K562 (cell line): ENCODE data around the gene COL20A1. TPM values are rescaled to one million over a fixed set of nuclear protein-coding genes. Genes with fewer than 3 reads are reported as not detected.

Source experiments
- ATAC-seq: fragments of 200-7000 bp; cut with Tn5 transposase; 3 replicates; pipeline ENCODE4 v1.9.1; 2020; ENCODE audit warnings: moderate library complexity
- BruUV-seq: library from RNA; stranded (reverse); fragments of 400-500 nt; replicated peaks from 2 replicates; lab custom pipeline; 2021; lab: Mats Ljungman, UMichigan
- CTCF ChIA-PET: fragments of 300-600 bp; formaldehyde crosslinking; extraction: SDS; loops from one replicate; lab custom pipeline; 2021; ENCODE audit warnings: low intra/inter-chr PET ratio; lab: Yijun Ruan, JAX
- POLR2A ChIA-PET: fragments of 300-600, 350-650 bp; sonication (Branson Sonifier 250); formaldehyde crosslinking; extraction: SDS; loops from one replicate; lab custom pipeline; 2021; ENCODE audit warnings: antibody characterized with exemption, inconsistent platforms; lab: Yijun Ruan, JAX
- DNase-seq, 4 experiments: peaks; one replicate each; pipeline versions ENCODE4 v3.0.0 to v3.0.0-alpha.2; 2011 to 2018; ENCODE audit warnings: low spot score in 3 of 4, mixed read lengths in 3 of 4; ENCODE audit errors: extremely low read depth in 1 of 4
- FAIRE-seq: peaks from 2 replicates; lab custom pipeline; 2011; peaks lifted over from hg19 to GRCh38; lab: Jason Lieb, UNC
- H2AFZ ChIP-seq: 2 replicates; pipeline ENCODE4 v1.6.0; 2011; ENCODE audit warnings: low read depth, low read length, control low read depth, inconsistent platforms
- H3K27ac ChIP-seq: fragments of 200-600 bp; 3 replicates; pipeline ENCODE4 v1.8.0; 2011; ENCODE audit warnings: low read depth, mild to moderate bottlenecking, control low read depth, inconsistent platforms, low read length, moderate library complexity, mixed read lengths; ENCODE audit errors: extremely low read depth
- H3K27me3 ChIP-seq, 2 experiments: fragments of 300-600 bp in 1 of 2; 2 replicates in 1 of 2; 3 replicates in 1 of 2; pipeline versions ENCODE4 v1.6.0 to v1.8.0; 2011; ENCODE audit warnings: inconsistent platforms in 2 of 2, low read length in 2 of 2, mild to moderate bottlenecking in 1 of 2, mixed read lengths in 1 of 2, moderate library complexity in 1 of 2; ENCODE audit not compliant: control insufficient read depth in 2 of 2, insufficient read depth in 2 of 2
- H3K36me3 ChIP-seq: fragments of 300-600 bp; 3 replicates; pipeline ENCODE4 v1.8.0; 2011; ENCODE audit warnings: mild to moderate bottlenecking, low read length, inconsistent platforms; ENCODE audit not compliant: control insufficient read depth, insufficient read depth
- H3K4me1 ChIP-seq, 2 experiments: fragments of 200-600 bp in 1 of 2; replicated peaks in 1 of 2; 2 replicates in 1 of 2; 3 replicates in 1 of 2; pipeline versions ENCODE4 v1.5.1 to v1.8.0; 2011; ENCODE audit warnings: inconsistent platforms in 2 of 2, low read length in 2 of 2, mild to moderate bottlenecking in 1 of 2, mixed read lengths in 1 of 2, moderate library complexity in 1 of 2; ENCODE audit not compliant: control insufficient read depth in 2 of 2, insufficient read depth in 2 of 2
- H3K4me2 ChIP-seq: 2 replicates; pipeline ENCODE4 v1.6.1; 2011; ENCODE audit warnings: low read length, control low read depth, inconsistent platforms, mixed read lengths; ENCODE audit not compliant: insufficient read depth
- H3K4me3 ChIP-seq: fragments of 200-600 bp; sonication (generic), shearing (Covaris generic); 2 replicates; pipeline ENCODE4 v1.5.1; 2016; ENCODE audit warnings: control low read depth, inconsistent platforms
- H3K79me2 ChIP-seq: fragments of 200-600 bp; 3 replicates; pipeline ENCODE4 v1.8.0; 2011; ENCODE audit warnings: low read length, inconsistent platforms; ENCODE audit not compliant: control insufficient read depth, insufficient read depth
- H3K9ac ChIP-seq, 2 experiments: 2 replicates each; pipeline versions ENCODE4 v1.6.0 to v1.6.1; 2011; ENCODE audit warnings: low read depth in 2 of 2, low read length in 2 of 2, control low read depth in 1 of 2, inconsistent platforms in 1 of 2, mild to moderate bottlenecking in 1 of 2, mixed read lengths in 1 of 2; ENCODE audit not compliant: insufficient read depth in 1 of 2
- H3K9me1 ChIP-seq: one replicate; pipeline ENCODE4 v1.6.0; 2011; ENCODE audit warnings: inconsistent platforms, mild to moderate bottlenecking, low read length, moderate library complexity; ENCODE audit not compliant: control insufficient read depth, insufficient read depth
- H3K9me3 ChIP-seq: replicated peaks from 2 replicates; pipeline ENCODE4 v1.5.1; 2011; ENCODE audit warnings: low read depth, low read length, inconsistent platforms; ENCODE audit not compliant: control insufficient read depth, insufficient read depth
- H4K20me1 ChIP-seq: replicated peaks from 2 replicates; pipeline ENCODE4 v1.6.1; 2011; ENCODE audit warnings: low read length, inconsistent platforms, mixed read lengths; ENCODE audit not compliant: control insufficient read depth, insufficient read depth
- DEAF1 ChIP-seq: fragments of 450-650 bp; formaldehyde crosslinking; IDR thresholded peaks from 2 replicates; pipeline ENCODE4 v1.4.0; 2020; ENCODE audit warnings: mild to moderate bottlenecking, moderate library complexity
- ERF ChIP-seq: fragments of 450-650 bp; formaldehyde crosslinking; IDR thresholded peaks from 2 replicates; pipeline ENCODE4 v1.4.0; 2020; ENCODE audit warnings: mild to moderate bottlenecking, mixed read lengths
- EWSR1 ChIP-seq: fragments of 450-650 bp; IDR thresholded peaks from 2 replicates; pipeline ENCODE4 v1.6.1; 2018; ENCODE audit warnings: borderline replicate concordance, mild to moderate bottlenecking, low read depth, moderate library complexity; ENCODE audit not compliant: partially characterized antibody
- HIVEP1 ChIP-seq: fragments of 250-450 bp; sonication (Bioruptor Pico); IDR thresholded peaks from 2 replicates; pipeline ENCODE4 v1.4.0; 2020; ENCODE audit warnings: mild to moderate bottlenecking
- HNRNPK ChIP-seq: fragments of 200-400 bp; formaldehyde crosslinking; IDR thresholded peaks from one replicate; pipeline ENCODE4 v1.6.1; 2018; ENCODE audit warnings: mild to moderate bottlenecking, low read depth, low read length; ENCODE audit not compliant: poor library complexity, severe bottlenecking
- MIER1 ChIP-seq: fragments of 450-650 bp; IDR thresholded peaks from 2 replicates; pipeline ENCODE4 v1.6.1; 2016; ENCODE audit warnings: antibody characterized with exemption, mild to moderate bottlenecking, low read depth
- PBX2 ChIP-seq, 2 experiments: IDR thresholded peaks in 1 of 2; conservative IDR thresholded peaks in 1 of 2; 2 replicates each; pipeline ENCODE4 v1.6.1; 2016; ENCODE audit warnings: low read depth in 2 of 2, mild to moderate bottlenecking in 1 of 2, missing compliant biosample characterization in 1 of 2, missing genetic modification characterization in 1 of 2, moderate library complexity in 1 of 2
- SMARCB1 ChIP-seq: IDR thresholded peaks from 2 replicates; pipeline ENCODE4 v1.6.1; 2011; ENCODE audit warnings: improper control_type of control experiment, low read depth; ENCODE audit not compliant: insufficient read length
- THRB ChIP-seq: fragments of 450-650 bp; formaldehyde crosslinking; conservative IDR thresholded peaks from 2 replicates; pipeline ENCODE4 v1.4.0; 2022; ENCODE audit warnings: mild to moderate bottlenecking, missing genetic modification characterization
- TOE1 ChIP-seq, 2 experiments: fragments of 450-650 bp in 1 of 2; sonication (generic) in 1 of 2; formaldehyde crosslinking in 1 of 2; IDR thresholded peaks; 2 replicates each; pipeline versions ENCODE4 v1.7.1 to v1.8.0; 2016 to 2022; ENCODE audit warnings: borderline replicate concordance in 2 of 2, mild to moderate bottlenecking in 2 of 2, antibody characterized with exemption in 1 of 2, inconsistent platforms in 1 of 2, low read depth in 1 of 2, missing genetic modification reagents in 1 of 2, moderate library complexity in 1 of 2
- ZKSCAN8 ChIP-seq: fragments of 200-800 bp; sonication (Bioruptor generic); IDR thresholded peaks from 2 replicates; pipeline ENCODE4 v1.6.1; 2016; ENCODE audit warnings: missing genetic modification characterization, missing compliant biosample characterization
- ZNF436 ChIP-seq: fragments of 250-450, 450-650 bp; sonication (Bioruptor Pico); formaldehyde crosslinking; IDR thresholded peaks from 2 replicates; pipeline ENCODE4 v1.7.0; 2020; ENCODE audit warnings: mild to moderate bottlenecking
- ZNF57 ChIP-seq: fragments of 450-650 bp; formaldehyde crosslinking; IDR thresholded peaks from 2 replicates; pipeline ENCODE4 v1.4.0; 2020; ENCODE audit warnings: mild to moderate bottlenecking, moderate library complexity
- ZNF699 ChIP-seq: fragments of 250-450 bp; sonication (Bioruptor Pico); IDR thresholded peaks from 2 replicates; pipeline ENCODE4 v1.8.0; 2021; ENCODE audit warnings: mild to moderate bottlenecking, moderate library complexity; ENCODE audit not compliant: insufficient replicate concordance
- ZNF830 ChIP-seq: fragments of 250-450 bp; sonication (Bioruptor Pico); IDR thresholded peaks from 2 replicates; pipeline ENCODE4 v1.5.0; 2021; ENCODE audit warnings: mild to moderate bottlenecking
- WGBS: fragments of 100-300 bp; shearing (Covaris generic); methylation state at CpG from one replicate; pipeline ENCODE4 v1.1.6; 2016; ENCODE audit warnings: low coverage, mixed read lengths; ENCODE audit not compliant: insufficient coverage; ENCODE audit errors: missing lambda C conversion rate; 5-methylcytosine and 5-hydroxymethylcytosine counted together
- in situ Hi-C: fragments of 300-500 bp; cut with MboI; formaldehyde crosslinking; loops from 4 replicates; pipeline ENCODE4 v1.15.0; 2018; ENCODE audit warnings: inconsistent platforms, mixed read lengths
- intact Hi-C: fragments of 100-400 bp; cut with micrococcal nuclease; formaldehyde crosslinking; loops from 2 replicates; pipeline ENCODE4 v1.14.2; 2022
- polyA plus RNA-seq, 8 experiments: library from polyadenylated mRNA; depleted of rRNA in 4 of 8; stranded (reverse) in 5 of 8; unstranded in 3 of 8; fragments of >200 nt; fragmentation: Nextera tagmentation in 2 of 8; fragmentation: Illumina TruSeq in 1 of 8; extraction: Ambion mirVana in 2 of 8; extraction: Trizol in 1 of 8; gene quantifications; 2 replicates each; pipeline versions ENCODE4 v1.2.1 to v1.2.3, GENCODE V29; 2011 to 2014; ENCODE audit warnings: inconsistent platforms in 1 of 8, missing spikeins in 1 of 8
- total RNA-seq, 7 experiments: library from RNA; depleted of rRNA in 6 of 7; stranded (reverse); fragments of >200 nt in 6 of 7; fragmentation: Illumina TruSeq in 2 of 7; extraction: Trizol in 2 of 7; gene quantifications; 2 replicates each; pipeline versions ENCODE4 v1.2.1 to v1.2.3, GENCODE V29; 2011 to 2021; ENCODE audit warnings: low replicate concordance in 1 of 7

Gene COL20A1
- total and polyA plus RNA-seq, 9 of the 15 experiments (the other 6 are each of a cell fraction or from before 2014, with no cell fraction given) = not detected

DNA sequence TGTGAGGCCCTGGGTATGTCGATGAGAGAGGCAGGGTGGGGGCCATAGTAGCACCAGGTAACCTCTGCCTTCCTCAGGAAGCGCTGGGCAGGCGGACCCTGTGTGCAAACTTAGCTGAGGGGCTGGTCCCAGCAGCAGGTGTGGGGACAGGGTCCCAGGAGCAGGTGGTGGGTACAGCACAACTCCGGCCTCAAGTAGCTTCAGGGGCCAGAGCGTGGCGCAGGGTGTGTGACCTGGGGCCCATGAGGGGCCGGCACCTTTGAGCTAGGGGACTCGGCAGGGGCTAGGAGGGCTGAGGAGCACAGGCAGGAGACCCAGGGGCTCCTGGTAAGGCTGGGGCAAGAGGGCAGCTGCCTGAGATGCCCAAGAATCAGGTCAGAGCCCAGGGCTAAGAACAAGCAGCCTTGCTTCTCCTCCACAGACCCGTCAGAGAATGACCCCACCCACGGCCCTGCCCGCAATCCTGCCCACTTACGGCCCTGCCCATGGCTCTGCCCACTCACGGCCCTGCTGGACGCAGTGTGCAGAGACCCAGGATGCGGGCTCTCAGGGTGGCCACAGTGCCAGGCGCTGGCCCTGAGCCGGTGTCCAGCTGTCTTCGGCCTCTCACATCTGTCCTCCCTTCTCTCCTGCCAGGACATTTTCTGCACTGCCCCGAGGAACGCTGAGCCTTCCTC lies 37.2 kb downstream of the COL20A1 start:
- in situ Hi-C loops = no loop called here
- 9% methylated on average over 16 of the region's 20 CpGs for WGBS
- Histone ChIP-seq H4K20me1 (no peaks in the 10 kb centered on the region), H3K9ac (no peak overlapping the region), H3K4me1 (peaks cover 0 to 24% of the 10 kb centered on the region in 2 experiments; a peak in 1 of 5 replicates), H3K79me2 (no peaks in the 10 kb centered on the region), H3K4me3 (no peak overlapping the region), H3K9me1 (no peaks in the 10 kb centered on the region), H2AFZ (no peak overlapping the region), H3K27ac (no peak overlapping the region), H3K27me3 (peaks cover 0 to 9% of the 10 kb centered on the region in 2 experiments; a peak in 2 of 5 replicates), H3K4me2 (no peak overlapping the region), H3K9me3 (peaks cover 5% of the 10 kb centered on the region; the same call in 1 of the 2 replicates), H3K36me3 (no peaks in the 10 kb centered on the region)
- DNase-seq (no peak), FAIRE-seq (no peak), ATAC-seq (no peak)
- POLR2A ChIA-PET = interaction anchor here (0.6 to 1.2 kb wide), 2 partner anchors 13 to 65 kb away, joined by 3 to 5 read pairs; no protein-coding TSS in a partner anchor
- BruUV-seq = no TSS peak
- CTCF ChIA-PET = no interaction called here
- intact Hi-C loops = no loop called here
- TF ChIP-seq THRB (CRISPR knock-in tag) = no peak
- TF ChIP-seq TOE1 (IDR thresholded peaks at IDR 0.05; ENCODE audit: borderline replicate concordance) = no peak
- no peak for TF ChIP-seq TOE1 (CRISPR knock-in tag; IDR thresholded peaks at IDR 0.05; ENCODE audit: borderline replicate concordance, low read depth)
- TF ChIP-seq ZNF57 (CRISPR knock-in tag) = no peak
- TF ChIP-seq HNRNPK = no peak
- TF ChIP-seq ZNF830 (CRISPR knock-in tag) = no peak
- TF ChIP-seq ZNF436 = no peak
- TF ChIP-seq MIER1 = no peak
- TF ChIP-seq SMARCB1 = no peak
- no peak for TF ChIP-seq ERF (CRISPR knock-in tag)
- no peak for TF ChIP-seq ZNF699 (CRISPR knock-in tag)
- no peak for TF ChIP-seq DEAF1 (CRISPR knock-in tag)
- no peak for TF ChIP-seq PBX2 (CRISPR knock-in tag; IDR thresholded peaks at IDR 0.05; ENCODE audit: low read depth)
- no peak for TF ChIP-seq PBX2 (tag; conservative IDR thresholded peaks at IDR 0.05; ENCODE audit: low read depth)
- TF ChIP-seq HIVEP1 (CRISPR knock-in tag) = no peak
- TF ChIP-seq EWSR1 = no peak
- TF ChIP-seq ZKSCAN8 = no peak
